OCI-LY3 (cell line): ENCODE data around the gene PLCB2.

Experiments
- H2AFZ ChIP-seq: fragments of 200-600, 300-600 bp; shearing (Covaris generic); 2 replicates; pipeline ENCODE4 v1.6.0; 2014; ENCODE audit warnings: antibody characterized with exemption, low read depth, low read length
- H3K27ac ChIP-seq: fragments of 200-600, 300-600 bp; sonication (generic); 2 replicates; pipeline ENCODE4 v1.5.1; 2014; ENCODE audit warnings: mild to moderate bottlenecking, low read length, moderate library complexity, mixed read lengths
- H3K27me3 ChIP-seq: fragments of 200-600, 300-600 bp; sonication (generic); 2 replicates; pipeline ENCODE4 v1.6.1; 2014; ENCODE audit warnings: low read depth, low read length, mixed read lengths
- H3K36me3 ChIP-seq: fragments of 200-600, 300-600 bp; sonication (generic); replicated peaks from 2 replicates; pipeline ENCODE3; 2014; ENCODE audit warnings: low read depth, low read length, mixed read lengths
- H3K4me1 ChIP-seq: fragments of 300-600, 200-600 bp; sonication (generic); 2 replicates; pipeline ENCODE4 v1.6.1; 2014; ENCODE audit warnings: low read length, mixed read lengths
- H3K4me2 ChIP-seq: fragments of 200-600, 300-600 bp; sonication (generic); 2 replicates; pipeline ENCODE4 v1.6.1; 2014; ENCODE audit warnings: low read length, mixed read lengths
- H3K4me3 ChIP-seq: fragments of 300-600, 200-600 bp; sonication (generic); 2 replicates; pipeline ENCODE4 v1.5.1; 2014; ENCODE audit warnings: antibody characterized with exemption, mild to moderate bottlenecking, low read length, moderate library complexity
- H3K79me2 ChIP-seq: fragments of 300-600, 200-600 bp; shearing (Covaris generic); 2 replicates; pipeline ENCODE4 v1.6.1; 2014; ENCODE audit warnings: mild to moderate bottlenecking, low read length, mixed read lengths
- H3K9ac ChIP-seq: fragments of 300-600, 200-600 bp; shearing (Covaris generic); 2 replicates; pipeline ENCODE4 v1.6.0; 2014; ENCODE audit warnings: mild to moderate bottlenecking, low read length, moderate library complexity
- H3K9me3 ChIP-seq: fragments of 200-600, 300-600 bp; shearing (Covaris generic); 2 replicates; pipeline ENCODE4 v1.6.1; 2014; ENCODE audit warnings: low read length, mixed read lengths; ENCODE audit not compliant: insufficient read depth
- H4K20me1 ChIP-seq: fragments of 200-600, 300-600 bp; sonication (generic); 2 replicates; pipeline ENCODE4 v1.6.1; 2016; ENCODE audit warnings: low read length, mixed read lengths; ENCODE audit not compliant: insufficient read depth
- EZH2phosphoT487 ChIP-seq: fragments of 200-600 bp; shearing (Covaris generic); IDR thresholded peaks from 2 replicates; pipeline ENCODE4 v1.6.1; 2018; ENCODE audit warnings: antibody characterized with exemption, mixed run types, low read depth
- TF ChIP-seq, protein P1 (sequence below): fragments of 200-600, 300-600 bp; sonication (generic); IDR thresholded peaks from 2 replicates; pipeline ENCODE4 v1.5.1; 2014; ENCODE audit warnings: antibody characterized with exemption, low read length, low read depth

Gene PLCB2

DNA sequence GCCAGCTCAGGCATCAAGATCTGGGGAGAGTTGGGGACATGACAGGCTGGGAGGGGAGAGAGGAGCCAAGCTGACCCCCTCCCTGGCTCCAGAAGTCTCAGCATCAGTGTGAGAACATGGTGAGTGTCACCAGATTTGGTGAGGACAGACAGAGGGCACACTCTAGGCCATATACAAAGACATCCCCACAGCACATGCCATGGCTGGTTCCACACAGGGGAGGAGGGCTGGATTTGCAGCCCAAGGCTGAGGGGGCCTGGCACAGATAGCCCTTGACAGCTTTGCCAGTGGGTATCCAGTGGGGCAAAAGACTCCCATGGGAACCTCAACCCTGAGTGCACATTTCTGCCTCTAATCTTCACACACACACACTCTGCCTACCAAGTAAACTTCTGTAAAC, 14.7 kb downstream of the PLCB2 start:
- H3K27ac ChIP-seq: no peak overlapping the region
- TF ChIP-seq EZH2phosphoT487: no peak
- TF ChIP-seq, protein P1, sequence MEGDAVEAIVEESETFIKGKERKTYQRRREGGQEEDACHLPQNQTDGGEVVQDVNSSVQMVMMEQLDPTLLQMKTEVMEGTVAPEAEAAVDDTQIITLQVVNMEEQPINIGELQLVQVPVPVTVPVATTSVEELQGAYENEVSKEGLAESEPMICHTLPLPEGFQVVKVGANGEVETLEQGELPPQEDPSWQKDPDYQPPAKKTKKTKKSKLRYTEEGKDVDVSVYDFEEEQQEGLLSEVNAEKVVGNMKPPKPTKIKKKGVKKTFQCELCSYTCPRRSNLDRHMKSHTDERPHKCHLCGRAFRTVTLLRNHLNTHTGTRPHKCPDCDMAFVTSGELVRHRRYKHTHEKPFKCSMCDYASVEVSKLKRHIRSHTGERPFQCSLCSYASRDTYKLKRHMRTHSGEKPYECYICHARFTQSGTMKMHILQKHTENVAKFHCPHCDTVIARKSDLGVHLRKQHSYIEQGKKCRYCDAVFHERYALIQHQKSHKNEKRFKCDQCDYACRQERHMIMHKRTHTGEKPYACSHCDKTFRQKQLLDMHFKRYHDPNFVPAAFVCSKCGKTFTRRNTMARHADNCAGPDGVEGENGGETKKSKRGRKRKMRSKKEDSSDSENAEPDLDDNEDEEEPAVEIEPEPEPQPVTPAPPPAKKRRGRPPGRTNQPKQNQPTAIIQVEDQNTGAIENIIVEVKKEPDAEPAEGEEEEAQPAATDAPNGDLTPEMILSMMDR: no peak
- no peaks in the 10 kb centered on the region for H4K20me1 ChIP-seq
- no peaks in the 10 kb centered on the region for H3K4me1 ChIP-seq
- no peaks in the 10 kb centered on the region for H3K27me3 ChIP-seq
- no peak overlapping the region for H3K4me3 ChIP-seq
- H3K4me2 ChIP-seq: no peak overlapping the region
- H3K36me3 ChIP-seq: no peaks in the 10 kb centered on the region
- no peaks in the 10 kb centered on the region for H3K9me3 ChIP-seq
- no peaks in the 10 kb centered on the region for H3K79me2 ChIP-seq
- H2AFZ ChIP-seq: no peak overlapping the region
- no peak overlapping the region for H3K9ac ChIP-seq

DNA sequence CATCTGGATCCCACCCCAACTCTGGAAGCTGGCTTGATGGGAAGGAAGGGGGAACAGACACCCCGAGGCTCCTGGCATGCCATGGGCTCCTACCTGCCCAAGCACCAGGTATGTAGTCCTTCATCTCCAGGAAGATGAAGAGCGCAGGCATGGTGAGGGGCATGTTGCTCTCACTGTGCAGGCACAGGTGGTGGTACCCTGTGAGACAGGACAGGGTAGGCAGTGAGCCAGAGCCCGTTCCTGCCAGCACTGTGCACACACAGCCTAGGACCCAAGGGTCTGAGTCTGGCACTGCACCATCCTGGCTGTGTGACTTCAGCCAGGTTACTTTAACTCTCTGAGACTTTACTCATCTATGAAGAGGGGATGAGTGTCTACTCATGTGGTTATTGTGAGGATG, 15.5 kb downstream of the PLCB2 start:
- no peak overlapping the region for H3K27ac ChIP-seq
- no peak overlapping the region for H2AFZ ChIP-seq
- H3K36me3 ChIP-seq: no peaks in the 10 kb centered on the region
- H3K9ac ChIP-seq: no peak overlapping the region
- H3K79me2 ChIP-seq: no peaks in the 10 kb centered on the region
- no peaks in the 10 kb centered on the region for H3K27me3 ChIP-seq
- H3K4me3 ChIP-seq: no peak overlapping the region
- H4K20me1 ChIP-seq: no peaks in the 10 kb centered on the region
- TF ChIP-seq, protein P1: no peak
- TF ChIP-seq EZH2phosphoT487: no peak
- no peaks in the 10 kb centered on the region for H3K4me1 ChIP-seq
- H3K9me3 ChIP-seq: no peaks in the 10 kb centered on the region
- no peak overlapping the region for H3K4me2 ChIP-seq

- no peak overlapping the region for H3K27ac ChIP-seq
- no peak overlapping the region for H3K4me3 ChIP-seq
- no peaks in the 10 kb centered on the region for H3K4me1 ChIP-seq
- H3K4me2 ChIP-seq: no peak overlapping the region
- H3K27me3 ChIP-seq: no peaks in the 10 kb centered on the region
- H3K9ac ChIP-seq: no peak overlapping the region
- H3K9me3 ChIP-seq: no peaks in the 10 kb centered on the region
- no peak overlapping the region for H2AFZ ChIP-seq
- no peaks in the 10 kb centered on the region for H4K20me1 ChIP-seq
- TF ChIP-seq, protein P1: no peak
- no peak for TF ChIP-seq EZH2phosphoT487
- no peaks in the 10 kb centered on the region for H3K79me2 ChIP-seq
- H3K36me3 ChIP-seq: no peaks in the 10 kb centered on the region
Observed at GRCh38 chr15:40290918-40291574, 16.7 kb downstream of the PLCB2 start.

DNA sequence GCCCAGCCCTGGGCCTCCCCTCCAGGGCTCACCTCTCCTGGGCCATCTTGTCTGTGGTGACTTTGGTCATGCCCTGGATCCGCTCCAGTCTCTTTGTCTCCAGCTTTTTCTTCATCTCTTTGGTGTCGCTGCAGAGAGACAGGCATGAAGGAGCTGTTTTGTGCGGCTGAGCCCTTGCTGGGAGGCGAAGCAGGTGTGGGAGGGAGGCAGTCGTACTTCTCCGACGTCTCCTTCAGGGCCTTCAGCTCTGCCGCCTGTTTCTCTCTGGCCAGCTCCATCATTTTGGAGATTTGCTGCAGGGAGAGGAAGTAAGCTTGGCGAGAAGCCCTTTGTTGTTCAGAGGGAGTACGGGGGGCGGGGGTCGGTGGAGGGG, 17.2 kb downstream of the PLCB2 start:
- Histone ChIP-seq H3K27ac (no peak overlapping the region), H3K9ac (no peak overlapping the region), H3K4me3 (no peak overlapping the region), H3K79me2 (no peaks in the 10 kb centered on the region), H3K36me3 (no peaks in the 10 kb centered on the region), H3K27me3 (no peaks in the 10 kb centered on the region), H4K20me1 (no peaks in the 10 kb centered on the region), H2AFZ (no peak overlapping the region), H3K9me3 (no peaks in the 10 kb centered on the region), H3K4me1 (peaks cover 5% of the 10 kb centered on the region), H3K4me2 (no peak overlapping the region)
- TF ChIP-seq, protein P1: no peak
- TF ChIP-seq EZH2phosphoT487: no peak
